ENCODE measurements around the gene PTGES3.

The PTGES3 gene

GRCh38 chr12:56718636-56719035 lies 30.6 kb upstream of the PTGES3 start:
- DNase-seq (ENCODE audit: low read depth), result no peak
- no peak overlapping the region for H3K4me3 ChIP-seq (ENCODE audit: low read length)
- TF ChIP-seq, protein P1, sequence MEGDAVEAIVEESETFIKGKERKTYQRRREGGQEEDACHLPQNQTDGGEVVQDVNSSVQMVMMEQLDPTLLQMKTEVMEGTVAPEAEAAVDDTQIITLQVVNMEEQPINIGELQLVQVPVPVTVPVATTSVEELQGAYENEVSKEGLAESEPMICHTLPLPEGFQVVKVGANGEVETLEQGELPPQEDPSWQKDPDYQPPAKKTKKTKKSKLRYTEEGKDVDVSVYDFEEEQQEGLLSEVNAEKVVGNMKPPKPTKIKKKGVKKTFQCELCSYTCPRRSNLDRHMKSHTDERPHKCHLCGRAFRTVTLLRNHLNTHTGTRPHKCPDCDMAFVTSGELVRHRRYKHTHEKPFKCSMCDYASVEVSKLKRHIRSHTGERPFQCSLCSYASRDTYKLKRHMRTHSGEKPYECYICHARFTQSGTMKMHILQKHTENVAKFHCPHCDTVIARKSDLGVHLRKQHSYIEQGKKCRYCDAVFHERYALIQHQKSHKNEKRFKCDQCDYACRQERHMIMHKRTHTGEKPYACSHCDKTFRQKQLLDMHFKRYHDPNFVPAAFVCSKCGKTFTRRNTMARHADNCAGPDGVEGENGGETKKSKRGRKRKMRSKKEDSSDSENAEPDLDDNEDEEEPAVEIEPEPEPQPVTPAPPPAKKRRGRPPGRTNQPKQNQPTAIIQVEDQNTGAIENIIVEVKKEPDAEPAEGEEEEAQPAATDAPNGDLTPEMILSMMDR (conservative IDR thresholded peaks at IDR 0.05; ENCODE audit: low read length), result no peak

- H3K4me3 ChIP-seq (ENCODE audit: low read length), result no peak overlapping the region
- DNase-seq (ENCODE audit: low read depth), result no peak
- TF ChIP-seq, protein P1 (conservative IDR thresholded peaks at IDR 0.05; ENCODE audit: low read length), result no peak
Observed at GRCh38 chr12:56718149-56718548, 30.1 kb upstream of the PTGES3 start.

DNA sequence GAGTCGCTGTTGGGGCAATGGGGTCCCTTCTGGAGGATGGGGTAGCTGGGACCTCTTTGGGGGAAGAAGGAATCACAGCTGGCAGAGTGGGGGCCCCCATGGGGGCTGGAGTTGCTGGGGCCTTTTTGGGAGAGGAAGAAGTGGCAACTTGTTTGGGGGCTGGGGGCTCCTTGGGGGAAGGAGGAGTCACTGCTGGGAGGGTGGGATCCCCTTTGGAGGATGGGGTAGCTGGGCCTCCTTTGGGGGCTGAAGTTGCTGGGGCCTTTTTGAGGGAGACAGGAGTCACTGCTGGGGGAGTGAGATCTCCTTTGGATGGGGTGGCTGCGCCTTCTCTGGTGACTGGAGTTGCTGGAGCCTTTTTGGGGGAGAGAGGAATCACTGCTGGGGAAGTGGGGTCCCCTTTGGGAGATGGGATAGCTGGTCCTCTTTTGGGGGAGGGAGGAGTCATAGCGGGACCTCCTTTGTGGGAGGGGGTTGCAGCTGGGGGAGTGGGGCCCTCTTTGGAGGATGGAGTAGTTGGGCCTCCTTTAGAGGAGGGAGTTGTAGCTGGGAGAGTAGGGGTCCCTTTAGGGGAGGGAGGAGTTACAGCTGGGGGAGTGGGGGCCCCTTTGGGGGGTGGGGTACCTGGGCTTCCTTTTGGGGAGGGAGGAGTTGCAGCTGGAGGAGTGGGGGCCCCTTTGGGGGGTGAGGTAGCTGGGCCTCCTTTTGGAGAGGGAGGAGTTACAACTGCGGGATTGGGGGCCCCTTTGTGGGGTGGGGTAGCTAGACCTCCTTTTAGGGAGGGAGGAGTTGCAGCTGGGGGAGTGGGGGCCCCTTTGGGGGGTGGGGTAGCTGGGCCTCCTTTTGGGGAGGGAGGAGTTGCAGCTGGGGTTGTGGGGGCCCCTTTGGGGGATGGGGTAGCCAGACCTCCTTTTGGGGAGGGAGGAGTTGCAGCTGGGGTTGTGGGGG lies 29.1 kb upstream of the PTGES3 start:
- TF ChIP-seq, protein P1 (conservative IDR thresholded peaks at IDR 0.05; ENCODE audit: low read length), result no peak
- H3K4me3 ChIP-seq (ENCODE audit: low read length), result no peak overlapping the region
- DNase-seq (ENCODE audit: low read depth), result no peak

GRCh38 chr12:56716458-56716857 lies 28.4 kb upstream of the PTGES3 start:
- no peak overlapping the region for H3K4me3 ChIP-seq (ENCODE audit: low read length)
- TF ChIP-seq, protein P1 (conservative IDR thresholded peaks at IDR 0.05; ENCODE audit: low read length), result no peak
- no peak for DNase-seq (ENCODE audit: low read depth)

DNA sequence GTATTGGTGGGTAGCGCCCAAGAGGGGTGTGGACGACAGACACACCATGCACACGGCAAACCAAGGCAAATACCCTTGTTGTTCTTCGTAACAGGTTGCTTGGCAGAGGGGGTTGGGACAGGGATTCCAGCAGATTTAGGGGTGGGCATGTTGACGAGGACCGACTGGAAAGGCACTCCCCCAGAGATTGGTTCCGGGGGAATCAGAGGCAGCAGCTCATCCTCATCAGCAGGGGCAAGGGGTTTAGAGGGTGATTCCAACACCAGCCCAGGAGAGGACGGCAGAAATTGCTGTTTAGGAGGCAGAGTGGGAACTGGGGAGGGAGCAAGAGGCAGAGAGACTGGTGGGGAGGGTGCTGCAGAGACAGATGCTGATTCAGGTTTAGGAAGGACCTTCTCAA lies 27.7 kb upstream of the PTGES3 start:
- TF ChIP-seq, protein P1 (conservative IDR thresholded peaks at IDR 0.05; ENCODE audit: low read length), result no peak
- DNase-seq (ENCODE audit: low read depth), result no peak
- no peak overlapping the region for H3K4me3 ChIP-seq (ENCODE audit: low read length)

GRCh38 chr12:56714431-56714929 lies 26.4 kb upstream of the PTGES3 start:
- DNase-seq (ENCODE audit: low read depth), result no peak
- TF ChIP-seq, protein P1 (conservative IDR thresholded peaks at IDR 0.05; ENCODE audit: low read length), result no peak
- H3K4me3 ChIP-seq (ENCODE audit: low read length), result no peak overlapping the region

DNA sequence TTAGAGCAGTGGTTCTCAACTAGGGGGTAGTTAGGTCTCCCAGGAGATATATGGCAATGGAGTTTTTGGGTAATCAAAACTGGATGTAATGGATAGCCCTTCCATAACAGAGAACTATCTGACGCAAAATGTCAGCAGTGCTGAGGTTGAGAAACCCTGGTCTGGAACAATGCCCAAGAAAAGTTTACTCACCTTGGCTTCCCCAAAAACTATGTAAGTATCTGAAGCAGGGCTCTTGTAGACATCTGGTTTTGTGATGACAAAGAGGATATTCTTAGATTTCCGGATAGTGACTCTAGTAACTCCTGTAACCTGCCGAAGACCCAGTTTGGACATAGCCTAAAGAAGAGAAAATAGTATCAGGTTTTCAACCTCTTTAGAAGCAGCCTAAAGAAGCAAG lies 25.3 kb upstream of the PTGES3 start:
- DNase-seq (ENCODE audit: low read depth), result no peak
- H3K4me3 ChIP-seq (ENCODE audit: low read length), result no peak overlapping the region
- TF ChIP-seq, protein P1 (conservative IDR thresholded peaks at IDR 0.05; ENCODE audit: low read length), result no peak

Measured in AG10803 (cell line).